NAMALWA (cell line): Measurements from ENCODE around the gene SPEG.
A peak's percentile ranks its signal among the peaks of the same experiment; 100 is the strongest.

Source experiments
- DNase-seq: peaks from one replicate; pipeline ENCODE4 v3.0.0-alpha.2; 2015; ENCODE audit warnings: low spot score

The SPEG gene

DNA sequence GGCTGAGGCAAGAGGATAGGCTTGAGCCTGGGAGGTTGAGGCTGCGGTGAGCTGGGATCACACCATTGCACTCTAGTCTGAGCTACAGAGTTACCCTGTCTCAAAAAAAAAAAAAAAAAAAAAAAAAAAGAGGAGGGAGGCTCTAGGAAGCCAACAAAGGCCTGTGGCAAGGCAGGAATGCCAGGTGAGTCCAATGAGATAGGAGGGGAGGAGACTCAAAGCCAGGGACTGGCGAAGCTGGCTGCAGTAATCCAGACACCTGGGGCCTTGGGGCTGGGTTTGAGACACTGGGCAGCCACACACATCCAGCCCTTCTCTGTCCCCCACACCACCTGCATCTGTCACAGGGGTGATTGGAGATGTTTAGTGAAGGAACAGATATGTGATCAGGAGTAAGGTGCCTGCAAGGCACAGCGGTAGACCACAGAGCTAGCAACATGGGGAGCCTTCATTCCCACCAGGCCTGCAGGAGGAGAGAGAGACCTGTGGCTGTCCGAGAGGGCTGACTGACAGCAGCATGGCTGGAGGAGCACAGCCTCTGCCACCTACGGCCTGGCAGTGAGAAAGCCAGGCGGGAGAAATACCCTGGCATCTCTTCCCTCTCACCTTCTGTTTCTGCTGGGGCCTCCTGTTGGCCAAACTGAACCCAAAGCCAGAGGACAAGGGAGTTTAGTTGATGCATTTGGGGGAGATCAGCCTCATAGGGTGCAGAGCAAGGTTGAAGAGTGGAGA lies 99.5 kb downstream of the SPEG start:
- DNase-seq, result no peak

DNA sequence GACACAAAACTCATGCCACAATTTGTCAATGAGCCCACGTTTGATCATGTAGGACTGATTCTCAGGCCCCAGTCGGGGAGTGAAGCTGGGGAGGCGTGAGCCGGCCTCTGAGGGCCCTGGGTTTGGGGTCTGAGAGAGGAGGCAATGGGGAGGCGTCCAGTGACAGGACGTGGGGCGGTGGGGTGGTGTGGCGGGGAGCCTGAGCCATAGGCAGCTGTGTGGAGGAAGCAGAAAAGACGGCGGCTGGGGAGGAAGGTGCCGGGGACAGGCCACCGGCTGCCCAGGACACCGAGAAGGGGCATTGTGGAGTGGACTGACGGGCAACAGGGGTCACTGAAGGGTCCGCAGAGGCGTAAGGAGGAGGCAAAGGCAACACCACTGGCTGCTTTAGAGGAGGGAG lies 101.8 kb downstream of the SPEG start:
- no peak for DNase-seq

DNA sequence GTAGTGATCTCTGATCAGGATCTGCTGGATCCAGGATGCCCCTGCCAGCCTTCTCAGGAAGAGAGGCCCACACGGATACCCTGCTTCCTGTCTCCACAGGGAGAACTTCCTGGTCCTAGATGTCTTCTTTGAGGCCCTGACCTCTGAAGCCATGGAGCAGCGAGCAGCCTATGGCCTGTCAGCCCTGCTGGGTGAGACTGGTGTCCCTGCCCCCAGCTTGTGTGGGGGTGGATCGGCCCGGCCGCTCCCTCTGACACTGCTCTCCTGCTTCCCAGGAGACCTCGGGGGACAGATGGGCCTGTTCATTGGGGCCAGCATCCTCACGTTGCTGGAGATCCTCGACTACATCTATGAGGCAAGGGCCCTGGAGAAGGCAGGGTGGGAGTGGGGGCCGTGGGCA lies 102.3 kb downstream of the SPEG start:
- no peak for DNase-seq

DNA sequence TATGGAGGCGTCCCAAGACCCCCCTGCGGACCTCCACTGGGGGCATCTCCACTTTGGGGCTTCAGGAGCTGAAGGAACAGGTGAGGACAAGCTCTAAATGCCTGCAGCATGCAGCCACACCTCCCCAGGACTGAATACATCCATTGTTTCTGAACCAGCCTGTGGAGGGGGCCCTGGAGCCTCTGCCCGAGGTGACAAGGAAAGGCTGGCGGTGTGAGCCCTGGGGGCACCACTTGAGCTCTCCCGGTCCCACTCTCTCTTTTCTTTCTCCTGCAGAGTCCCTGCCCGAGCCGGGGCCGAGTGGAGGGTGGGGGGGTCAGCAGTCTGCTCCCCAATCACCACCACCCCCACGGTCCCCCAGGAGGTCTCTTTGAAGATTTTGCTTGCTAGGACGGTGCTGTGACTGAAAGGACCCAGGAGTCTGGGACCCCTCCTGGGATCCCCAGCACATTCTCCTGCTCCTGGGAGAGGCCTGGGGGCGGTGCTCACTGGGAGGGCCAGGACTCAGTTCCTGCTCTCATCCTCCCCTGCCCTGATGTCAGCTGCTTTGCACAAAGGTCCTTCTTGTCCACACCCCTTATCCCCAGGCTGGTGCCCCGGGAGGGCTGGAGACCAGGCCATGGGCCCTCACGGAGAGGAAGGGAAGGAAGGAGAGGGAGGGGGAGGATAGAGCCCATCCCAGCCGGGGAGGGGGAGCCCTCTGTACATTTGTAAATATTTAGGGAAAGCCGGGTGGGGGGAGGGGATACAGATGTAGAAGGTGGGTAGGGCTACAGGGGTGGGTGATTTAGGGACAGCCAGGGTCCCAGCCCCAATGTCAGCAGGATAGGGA lies 103.2 kb downstream of the SPEG start:
- DNase-seq, result no peak

DNA sequence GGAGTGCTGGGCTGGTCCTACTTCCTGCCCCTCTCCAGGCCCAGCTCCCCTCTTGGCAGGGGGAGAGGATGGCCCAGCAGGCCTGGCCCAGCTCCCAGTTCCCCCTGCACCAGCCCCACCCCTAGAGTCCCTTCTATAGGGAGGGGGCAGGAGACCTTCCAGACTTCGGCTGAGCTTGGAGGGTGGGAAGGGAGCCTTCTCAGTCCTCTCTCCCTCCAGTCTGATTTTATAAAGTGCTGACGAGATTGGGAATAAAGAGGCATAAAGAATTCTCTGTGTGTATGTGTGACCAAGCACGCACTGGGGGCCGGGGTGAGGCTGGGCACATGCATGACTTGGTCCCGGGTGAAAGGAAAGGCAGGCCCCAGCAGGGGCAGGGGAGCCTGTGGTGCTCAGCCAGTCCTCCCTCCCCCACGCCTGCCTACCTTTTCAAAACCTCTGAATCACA lies 103.9 kb downstream of the SPEG start:
- no peak for DNase-seq

DNA sequence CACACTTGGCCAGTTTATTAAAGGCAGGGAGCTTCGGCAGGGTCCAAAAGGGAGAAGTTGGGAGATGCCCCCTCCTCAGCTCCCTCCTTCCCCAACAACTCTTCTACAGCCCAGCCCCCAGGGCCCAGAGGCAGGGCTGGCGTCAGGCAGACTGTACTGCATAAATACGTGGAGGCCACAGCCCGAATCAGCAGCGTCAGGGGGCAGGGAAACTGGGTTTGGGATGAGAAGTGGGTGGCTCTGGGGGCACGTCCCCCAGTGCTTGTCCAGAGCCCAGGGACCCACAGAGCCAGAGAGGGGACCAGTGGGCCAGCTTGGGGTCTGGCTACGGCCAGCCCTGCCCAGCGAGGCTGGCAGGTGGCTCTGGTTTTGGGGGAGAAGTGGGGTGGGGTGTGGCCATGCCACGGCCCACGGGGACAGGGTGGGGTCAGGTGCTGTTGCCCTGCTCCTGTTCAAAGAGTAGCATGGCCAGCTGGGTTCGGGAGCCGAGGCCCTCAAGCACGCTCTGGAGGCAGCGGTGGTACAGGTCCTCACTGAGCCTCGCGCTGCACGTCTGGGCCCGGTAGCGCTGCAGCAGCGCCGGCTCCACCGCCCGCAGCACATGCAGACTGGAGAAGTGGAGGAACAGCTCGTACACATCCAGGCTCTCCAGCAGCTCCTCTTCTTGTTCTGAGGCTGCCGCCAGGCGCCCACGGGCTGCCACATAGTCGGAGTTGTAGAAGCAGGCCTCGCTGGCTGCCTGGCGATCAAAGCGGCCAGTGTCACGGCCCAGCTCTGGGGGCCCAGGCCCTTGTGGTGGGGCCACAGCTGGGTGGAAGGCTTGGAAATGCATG lies 104.5 kb downstream of the SPEG start:
- DNase-seq, result no peak

DNA sequence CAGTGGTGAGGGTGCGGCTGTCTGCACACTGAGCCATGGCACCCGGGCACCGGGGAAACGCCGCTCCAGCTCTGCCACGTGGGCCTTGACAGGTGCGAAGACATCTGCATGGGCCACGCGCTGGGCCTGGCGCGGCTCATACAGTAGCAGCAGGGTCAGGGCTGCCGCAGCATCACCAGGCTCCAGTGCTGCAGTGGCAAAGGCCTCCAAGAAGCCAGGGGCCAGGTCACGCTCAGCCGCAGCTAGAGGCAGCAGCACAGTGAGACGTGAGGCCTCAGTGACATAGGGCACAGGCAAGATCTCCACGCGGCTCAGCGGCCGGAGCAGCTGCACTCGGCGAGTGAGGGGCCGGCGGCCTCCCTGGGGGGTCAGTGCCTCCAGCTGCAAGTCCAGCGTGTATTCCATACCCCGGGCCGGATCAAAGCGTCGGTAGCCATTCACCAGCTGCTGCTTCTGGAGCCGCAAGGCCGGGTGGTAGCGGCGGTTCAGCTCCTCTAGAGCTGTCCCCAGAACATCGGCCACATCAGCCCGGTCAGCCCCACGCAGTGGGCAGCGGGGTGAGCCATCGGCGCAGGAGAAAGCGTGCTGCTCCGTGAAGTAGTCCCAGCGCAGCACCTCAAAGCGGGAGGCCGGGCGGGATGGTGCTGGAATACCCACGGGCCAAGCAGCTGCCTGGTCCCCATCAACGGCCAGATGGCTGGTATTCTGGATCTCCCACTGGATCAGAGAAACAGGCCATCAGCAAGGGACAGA lies 105.5 kb downstream of the SPEG start:
- DNase-seq, result no peak

DNA sequence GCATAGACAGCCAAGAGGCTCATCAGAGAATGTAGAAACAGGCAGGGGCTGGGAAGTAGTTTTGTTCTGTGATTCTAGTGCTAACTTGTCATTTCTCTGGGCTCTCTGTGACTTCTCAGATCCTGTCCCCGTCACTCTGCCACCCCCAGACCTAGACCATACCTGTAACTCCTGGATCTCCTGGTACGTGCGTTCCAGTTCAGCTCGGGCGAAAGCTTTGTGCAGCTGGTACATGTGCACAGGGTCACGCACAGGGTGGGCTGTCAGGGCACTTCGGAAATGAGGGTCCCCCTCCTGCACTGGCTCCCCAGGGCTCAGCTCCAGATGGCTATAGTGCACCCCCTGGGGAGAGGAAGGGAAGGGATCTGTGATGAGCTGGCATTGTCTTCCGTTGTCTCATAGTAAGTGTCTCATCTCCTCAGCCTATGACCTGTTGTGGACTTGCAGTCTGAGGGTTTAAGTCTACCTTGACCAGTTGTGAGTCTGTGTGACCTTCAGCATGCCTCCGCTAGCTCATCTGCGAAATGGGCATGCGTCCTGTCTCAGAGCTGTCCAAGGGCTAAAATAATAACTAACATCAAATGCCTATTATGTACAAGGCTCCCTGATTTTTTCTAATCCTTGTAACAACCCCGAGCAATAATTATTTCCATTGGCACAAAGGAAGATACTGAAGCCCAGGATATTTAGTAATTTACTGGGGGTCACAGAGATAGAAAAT lies 106.3 kb downstream of the SPEG start:
- no peak for DNase-seq

DNA sequence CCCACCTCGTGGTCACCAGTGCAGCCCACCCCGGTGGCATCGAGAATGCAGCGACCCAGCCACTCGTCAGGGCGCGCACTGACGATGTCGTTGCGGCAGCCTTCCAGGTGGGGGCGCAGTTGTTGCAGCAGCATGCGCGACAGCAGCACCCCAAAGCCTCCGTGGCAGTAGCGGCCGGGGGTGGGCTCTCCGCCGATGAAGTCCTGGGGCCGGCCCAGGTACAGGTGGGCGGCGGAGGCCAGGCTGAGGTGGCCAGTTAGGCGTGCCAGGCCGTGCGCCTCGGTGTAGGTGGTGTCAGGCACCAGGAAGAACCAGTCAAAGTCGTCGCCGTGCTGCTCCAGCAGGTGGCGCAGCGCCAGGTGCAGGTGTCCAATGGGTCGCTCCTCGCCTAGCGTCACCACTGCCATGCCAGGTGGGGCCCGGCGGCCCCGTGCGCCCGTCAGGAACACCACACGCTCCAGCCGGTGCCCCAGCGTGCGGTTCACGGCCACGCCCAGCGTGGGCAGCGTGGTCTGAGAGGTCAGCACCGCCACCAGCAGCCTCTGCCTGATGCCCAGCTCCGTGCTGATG lies 107.1 kb downstream of the SPEG start:
- peak; percentile 91 for DNase-seq

DNA sequence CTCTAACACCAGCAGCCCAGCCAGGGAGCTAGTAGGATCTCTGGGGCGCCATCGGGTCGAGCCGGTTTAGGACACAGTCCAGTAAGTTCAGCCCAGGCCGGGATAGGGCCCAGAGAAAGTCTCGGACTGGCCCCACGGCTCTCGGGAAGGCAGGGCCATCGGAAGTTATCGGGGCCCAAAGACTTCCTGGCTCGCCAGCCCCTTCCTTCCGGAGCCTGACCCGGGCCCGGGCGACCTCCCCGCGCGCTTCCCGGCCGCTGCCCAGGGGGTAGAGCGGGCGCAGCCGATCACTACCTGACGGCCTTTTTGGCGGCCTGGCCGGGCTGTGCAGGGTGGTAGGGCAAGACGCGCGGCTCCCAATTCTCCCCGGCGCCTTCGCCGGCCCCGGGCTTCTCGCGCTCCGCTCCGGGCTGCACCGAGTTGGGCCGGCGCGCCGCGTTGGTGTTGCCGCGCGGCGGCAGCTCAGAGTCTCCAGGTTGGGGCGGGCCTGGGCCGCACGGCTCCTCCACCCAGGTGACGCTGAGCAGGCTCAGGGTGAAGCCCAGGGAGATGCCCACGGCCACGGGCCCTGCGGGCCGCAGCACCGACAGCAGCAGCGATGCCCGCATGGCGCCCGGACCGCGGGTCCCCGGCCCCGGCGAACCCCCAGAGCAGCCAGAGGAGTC lies 108.4 kb downstream of the SPEG start:
- peak; percentile 35 for DNase-seq

DNA sequence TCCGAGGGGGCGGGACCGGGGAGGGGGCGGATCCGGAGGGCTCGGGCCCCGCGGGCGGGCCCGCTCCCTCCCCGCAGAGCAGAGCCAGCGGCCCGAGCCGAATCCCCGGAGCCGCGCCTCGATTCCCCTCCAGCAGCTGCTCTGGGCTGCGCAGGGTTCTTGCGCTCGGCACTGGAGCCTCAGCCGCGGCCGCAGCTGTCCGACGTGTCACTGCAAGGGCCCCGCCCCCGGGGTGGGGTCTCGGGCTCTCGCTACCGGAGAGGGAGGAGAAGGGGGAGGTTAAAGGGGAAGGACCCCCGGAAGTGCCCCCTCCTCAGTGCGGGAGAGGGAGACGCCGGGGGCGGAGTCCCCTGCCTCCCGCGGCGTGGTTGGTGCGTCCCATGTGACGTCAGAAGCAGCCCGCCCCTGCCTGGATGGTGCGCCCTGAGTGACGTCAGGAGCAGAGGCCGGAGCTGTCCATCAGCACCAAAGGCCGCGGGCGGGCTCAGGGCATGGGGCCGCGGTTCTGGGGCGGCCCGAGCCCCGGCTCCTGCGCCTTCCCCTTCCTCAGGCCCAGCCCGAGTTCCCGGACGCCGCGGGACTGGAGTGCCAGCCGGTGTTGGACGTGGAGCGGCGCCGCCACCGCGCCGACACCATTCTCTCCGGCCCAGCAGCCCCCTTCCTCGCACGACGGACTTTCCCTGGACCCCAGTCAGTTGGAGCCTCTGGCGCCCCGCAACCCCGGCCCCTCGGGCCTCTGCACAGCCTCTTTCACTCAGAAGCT lies 109.1 kb downstream of the SPEG start, which contains the start of the genes CHPF and TMEM198:
Gene CHPF, minus strand, starts transcription at position 214 of the 763 bp plus-strand sequence. CDS start 271 bp downstream, outside the sequence.
Gene TMEM198, plus strand, starts transcription at position 433 of the 763 bp plus-strand sequence. CDS start 700 bp downstream, outside the sequence.
- peak; percentile 99 for DNase-seq

DNA sequence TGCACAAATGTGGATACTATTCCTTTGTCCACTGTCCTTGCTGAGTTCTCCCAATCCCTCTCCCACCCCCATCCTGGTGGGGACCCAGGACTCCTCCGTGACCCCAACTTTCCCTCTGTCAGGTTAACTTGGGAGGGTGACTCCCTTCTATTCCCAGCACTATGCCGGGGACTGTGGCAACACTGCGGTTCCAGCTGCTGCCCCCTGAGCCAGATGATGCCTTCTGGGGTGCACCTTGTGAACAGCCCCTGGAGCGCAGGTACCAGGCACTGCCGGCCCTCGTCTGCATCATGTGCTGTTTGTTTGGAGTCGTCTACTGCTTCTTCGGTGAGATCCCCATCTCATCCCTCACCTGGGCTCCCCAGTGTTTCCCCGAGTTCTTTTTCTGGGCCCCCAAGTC lies 109.9 kb downstream of the SPEG start:
- no peak for DNase-seq

DNA sequence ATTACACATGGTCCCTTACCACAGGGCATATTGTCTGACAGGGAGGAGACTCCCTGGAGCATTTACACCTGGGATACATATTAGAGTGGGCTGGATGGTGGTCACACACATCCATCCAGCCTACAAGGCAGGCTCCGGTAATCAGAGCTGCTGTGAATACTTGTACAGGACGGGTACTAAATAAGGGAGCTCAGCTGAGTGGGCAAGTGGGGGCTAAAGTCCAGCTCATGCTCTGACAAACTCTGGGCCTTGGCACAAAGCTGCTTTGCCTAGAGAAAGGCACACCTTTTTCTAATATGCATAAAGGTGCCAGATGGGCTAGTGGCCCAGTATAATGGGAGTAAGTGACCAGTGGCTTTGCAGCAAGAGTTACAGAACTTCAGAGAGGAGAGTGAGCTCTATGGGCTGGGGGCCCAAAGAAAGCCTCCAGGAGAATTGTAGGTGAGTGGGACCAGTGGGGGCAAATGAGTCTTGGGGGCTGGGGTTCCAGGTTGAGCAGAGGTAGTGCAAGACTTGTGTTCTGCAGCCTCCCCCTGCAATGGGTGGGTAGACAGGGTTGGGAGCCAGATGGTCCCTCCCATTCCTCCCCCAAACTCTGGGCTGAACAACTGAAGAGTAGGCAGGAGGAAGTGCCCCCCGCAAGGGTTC lies 110.8 kb downstream of the SPEG start:
- DNase-seq, result no peak

DNA sequence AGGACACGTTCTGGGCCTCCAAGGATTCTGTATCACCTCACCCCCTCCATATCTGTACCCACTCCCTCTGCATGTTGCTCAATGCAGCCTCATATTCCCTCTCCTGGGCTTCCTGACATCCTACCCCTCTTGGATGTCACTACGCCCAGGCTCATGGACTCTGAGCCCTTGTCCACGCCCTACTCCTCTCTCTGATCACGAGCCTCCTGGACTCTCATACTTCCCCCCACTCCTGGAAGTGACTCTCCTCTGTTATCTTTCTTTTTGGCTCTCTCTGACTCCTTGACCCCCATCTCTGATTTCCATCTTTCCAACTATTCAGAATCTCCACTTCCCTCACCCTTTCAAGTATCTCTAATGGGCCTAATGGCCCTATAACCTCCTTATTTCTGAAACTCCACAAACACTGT lies 111.3 kb downstream of the SPEG start:
- DNase-seq, result no peak

DNA sequence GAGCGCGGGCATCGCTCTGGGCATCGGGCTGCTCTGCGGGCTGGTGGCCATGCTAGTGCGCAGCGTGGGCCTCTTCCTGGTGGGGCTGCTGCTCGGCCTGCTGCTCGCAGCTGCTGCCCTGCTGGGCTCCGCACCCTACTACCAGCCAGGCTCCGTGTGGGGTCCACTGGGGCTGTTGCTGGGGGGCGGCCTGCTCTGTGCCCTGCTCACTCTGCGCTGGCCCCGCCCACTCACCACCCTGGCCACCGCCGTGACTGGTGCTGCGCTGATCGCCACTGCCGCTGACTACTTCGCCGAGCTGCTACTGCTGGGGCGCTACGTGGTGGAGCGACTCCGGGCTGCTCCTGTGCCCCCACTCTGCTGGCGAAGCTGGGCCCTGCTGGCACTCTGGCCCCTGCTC lies 113.0 kb downstream of the SPEG start:
- DNase-seq, result no peak
